ENCODE data around the gene ASPA.

Gene ASPA

GRCh38 chr17:3524024-3524423 is 48.2 kb downstream of the ASPA start:
- no peaks in the 10 kb centered on the region for H3K36me3 ChIP-seq (ENCODE audit: control insufficient read depth, insufficient read depth, low read length)
- no peak for TF ChIP-seq CTCF (IDR thresholded peaks at IDR 0.05)
- no peaks in the 10 kb centered on the region for H3K27me3 ChIP-seq (ENCODE audit: control insufficient read depth, insufficient read depth, low read length)
- H3K79me2 ChIP-seq: no peaks in the 10 kb centered on the region
- no peak overlapping the region for H3K27ac ChIP-seq
- H3K9ac ChIP-seq: no peak overlapping the region
- H3K4me3 ChIP-seq (ENCODE audit: low read depth, low read length): no peak overlapping the region
- no peaks in the 10 kb centered on the region for H3K9me3 ChIP-seq (ENCODE audit: control insufficient read depth, low read length)
- no peaks in the 10 kb centered on the region for H3K4me1 ChIP-seq
- H3K4me2 ChIP-seq (ENCODE audit: low read length): no peak overlapping the region
- H2AFZ ChIP-seq: no peak overlapping the region

GRCh38 chr17:3526491-3526890 is 50.7 kb downstream of the ASPA start:
- Histone ChIP-seq H3K79me2 (no peaks in the 10 kb centered on the region), H3K4me2 (ENCODE audit: low read length) (no peak overlapping the region), H3K27ac (no peak overlapping the region), H3K9ac (no peak overlapping the region), H3K4me1 (no peaks in the 10 kb centered on the region), H2AFZ (no peak overlapping the region), H3K4me3 (ENCODE audit: low read depth, low read length) (no peak overlapping the region), H3K27me3 (ENCODE audit: control insufficient read depth, insufficient read depth, low read length) (no peaks in the 10 kb centered on the region), H3K36me3 (ENCODE audit: control insufficient read depth, insufficient read depth, low read length) (no peaks in the 10 kb centered on the region), H3K9me3 (ENCODE audit: control insufficient read depth, low read length) (no peaks in the 10 kb centered on the region)
- no peak for TF ChIP-seq CTCF (IDR thresholded peaks at IDR 0.05)

- Histone ChIP-seq H3K27me3 (ENCODE audit: control insufficient read depth, insufficient read depth, low read length) (no peaks in the 10 kb centered on the region), H3K4me3 (ENCODE audit: low read depth, low read length) (no peak overlapping the region), H3K9ac (no peak overlapping the region), H3K9me3 (ENCODE audit: control insufficient read depth, low read length) (no peaks in the 10 kb centered on the region), H3K27ac (no peak overlapping the region), H3K4me1 (no peaks in the 10 kb centered on the region), H3K36me3 (ENCODE audit: control insufficient read depth, insufficient read depth, low read length) (no peaks in the 10 kb centered on the region), H3K4me2 (ENCODE audit: low read length) (no peak overlapping the region), H2AFZ (no peak overlapping the region), H3K79me2 (no peaks in the 10 kb centered on the region)
- TF ChIP-seq CTCF (IDR thresholded peaks at IDR 0.05): no peak
Observed at GRCh38 chr17:3526971-3527370, 51.2 kb downstream of the ASPA start.

- no peaks in the 10 kb centered on the region for H3K27me3 ChIP-seq (ENCODE audit: control insufficient read depth, insufficient read depth, low read length)
- no peaks in the 10 kb centered on the region for H3K79me2 ChIP-seq
- no peaks in the 10 kb centered on the region for H3K9me3 ChIP-seq (ENCODE audit: control insufficient read depth, low read length)
- no peak overlapping the region for H3K9ac ChIP-seq
- no peaks in the 10 kb centered on the region for H3K4me1 ChIP-seq
- H3K36me3 ChIP-seq (ENCODE audit: control insufficient read depth, insufficient read depth, low read length): no peaks in the 10 kb centered on the region
- no peak overlapping the region for H3K4me2 ChIP-seq (ENCODE audit: low read length)
- no peak overlapping the region for H2AFZ ChIP-seq
- TF ChIP-seq CTCF (IDR thresholded peaks at IDR 0.05): no peak
- H3K27ac ChIP-seq: no peak overlapping the region
- no peak overlapping the region for H3K4me3 ChIP-seq (ENCODE audit: low read depth, low read length)
Observed at GRCh38 chr17:3527468-3527867, 51.7 kb downstream of the ASPA start.

- Histone ChIP-seq H3K27ac (no peak overlapping the region), H3K4me1 (no peaks in the 10 kb centered on the region), H3K4me2 (ENCODE audit: low read length) (no peak overlapping the region), H3K27me3 (ENCODE audit: control insufficient read depth, insufficient read depth, low read length) (no peaks in the 10 kb centered on the region), H3K4me3 (ENCODE audit: low read depth, low read length) (no peak overlapping the region), H3K9ac (no peak overlapping the region), H2AFZ (no peak overlapping the region), H3K79me2 (no peaks in the 10 kb centered on the region), H3K9me3 (ENCODE audit: control insufficient read depth, low read length) (no peaks in the 10 kb centered on the region), H3K36me3 (ENCODE audit: control insufficient read depth, insufficient read depth, low read length) (no peaks in the 10 kb centered on the region)
- TF ChIP-seq CTCF (IDR thresholded peaks at IDR 0.05): no peak
Observed at GRCh38 chr17:3527896-3528295, 52.1 kb downstream of the ASPA start.

Measured in parathyroid adenoma (tissue), 2 donors.